Stimulated activated CD8-positive, alpha-beta memory T cell treated with anti-CD3 and anti-CD28 coated beads, Interleukin-12 subunit alpha, Interleukin-12 subunit beta, amount 100 ng/mL, for 4 hours (primary cell): ENCODE measurements around the gene ANO9.

Experiments
- DNase-seq: peaks from one replicate; pipeline ENCODE4 v3.0.0-alpha.2; 2020; ENCODE audit warnings: low read depth

ANO9 gene, protein sequence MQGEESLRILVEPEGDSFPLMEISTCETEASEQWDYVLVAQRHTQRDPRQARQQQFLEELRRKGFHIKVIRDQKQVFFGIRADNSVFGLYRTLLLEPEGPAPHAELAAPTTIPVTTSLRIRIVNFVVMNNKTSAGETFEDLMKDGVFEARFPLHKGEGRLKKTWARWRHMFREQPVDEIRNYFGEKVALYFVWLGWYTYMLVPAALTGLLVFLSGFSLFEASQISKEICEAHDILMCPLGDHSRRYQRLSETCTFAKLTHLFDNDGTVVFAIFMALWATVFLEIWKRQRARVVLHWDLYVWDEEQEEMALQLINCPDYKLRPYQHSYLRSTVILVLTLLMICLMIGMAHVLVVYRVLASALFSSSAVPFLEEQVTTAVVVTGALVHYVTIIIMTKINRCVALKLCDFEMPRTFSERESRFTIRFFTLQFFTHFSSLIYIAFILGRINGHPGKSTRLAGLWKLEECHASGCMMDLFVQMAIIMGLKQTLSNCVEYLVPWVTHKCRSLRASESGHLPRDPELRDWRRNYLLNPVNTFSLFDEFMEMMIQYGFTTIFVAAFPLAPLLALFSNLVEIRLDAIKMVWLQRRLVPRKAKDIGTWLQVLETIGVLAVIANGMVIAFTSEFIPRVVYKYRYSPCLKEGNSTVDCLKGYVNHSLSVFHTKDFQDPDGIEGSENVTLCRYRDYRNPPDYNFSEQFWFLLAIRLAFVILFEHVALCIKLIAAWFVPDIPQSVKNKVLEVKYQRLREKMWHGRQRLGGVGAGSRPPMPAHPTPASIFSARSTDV

DNA sequence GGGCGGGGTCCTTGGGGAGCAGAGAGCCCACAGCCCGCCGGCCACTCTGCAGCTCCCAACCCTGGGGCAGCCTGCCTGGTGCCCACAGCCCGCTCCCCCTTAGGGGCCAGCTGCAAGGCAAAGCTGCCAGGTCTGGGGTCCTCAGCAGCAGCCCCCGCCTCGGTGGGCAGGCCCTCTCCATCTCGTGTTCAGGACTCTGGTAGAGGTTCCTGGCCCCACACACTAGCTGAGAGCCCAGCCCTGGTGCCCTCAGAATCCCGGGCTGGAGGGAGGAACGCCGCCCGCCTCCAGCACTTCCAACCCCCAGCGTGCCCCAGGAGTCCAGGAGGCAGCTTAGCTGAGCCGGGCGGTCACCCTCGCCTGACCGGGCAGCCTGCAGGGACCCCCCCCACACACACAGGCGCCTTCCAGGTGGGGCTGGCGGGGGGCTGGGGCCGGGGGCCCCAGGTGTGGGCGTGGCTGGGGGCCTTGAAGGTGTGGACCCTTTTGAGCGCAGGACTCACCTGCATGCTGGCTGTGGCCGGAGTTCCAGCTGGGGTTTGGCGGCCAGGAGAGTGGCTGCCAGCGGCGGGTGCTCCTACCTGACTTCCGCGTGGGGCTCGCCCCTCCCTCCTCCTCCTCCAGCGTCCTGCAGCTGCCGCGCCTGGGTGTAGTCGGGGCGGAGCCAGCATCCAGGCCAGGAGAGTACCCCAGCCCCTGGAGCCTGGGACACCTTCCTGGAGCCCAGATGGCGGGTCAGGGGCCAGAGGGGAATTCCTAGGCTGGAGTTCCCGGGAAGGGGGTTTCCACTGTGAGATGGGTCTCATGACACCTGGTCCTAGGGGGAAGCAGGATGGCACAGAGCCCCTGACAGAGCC, at the start of gene ANO9:
ANO9 (minus strand) TSS at position 594 of the 857 bp plus-strand sequence; CDS start at position 509, 85 bp downstream.
- DNase-seq: peak; percentile 32

DNA sequence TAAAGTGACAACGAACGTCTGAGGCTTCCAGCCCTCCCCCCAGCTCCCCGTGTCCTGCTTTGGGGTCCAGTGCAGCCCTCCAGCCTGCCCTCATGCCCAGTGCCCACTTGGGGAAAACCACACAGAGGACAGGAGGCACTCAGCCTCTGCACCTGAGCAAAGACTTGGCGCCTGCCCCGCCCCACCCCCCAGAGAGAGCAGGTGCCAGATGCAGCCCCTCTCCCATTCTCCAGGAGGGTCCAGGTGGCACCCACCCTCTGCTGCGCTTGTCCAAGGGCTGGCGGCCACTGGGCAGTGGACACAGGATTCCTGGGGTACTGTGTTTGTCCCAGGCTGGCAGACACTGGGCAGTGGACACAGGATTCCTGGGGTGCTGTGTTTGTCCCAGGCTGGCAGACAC, 49.5 kb upstream of the ANO9 start:
- DNase-seq: no peak

DNA sequence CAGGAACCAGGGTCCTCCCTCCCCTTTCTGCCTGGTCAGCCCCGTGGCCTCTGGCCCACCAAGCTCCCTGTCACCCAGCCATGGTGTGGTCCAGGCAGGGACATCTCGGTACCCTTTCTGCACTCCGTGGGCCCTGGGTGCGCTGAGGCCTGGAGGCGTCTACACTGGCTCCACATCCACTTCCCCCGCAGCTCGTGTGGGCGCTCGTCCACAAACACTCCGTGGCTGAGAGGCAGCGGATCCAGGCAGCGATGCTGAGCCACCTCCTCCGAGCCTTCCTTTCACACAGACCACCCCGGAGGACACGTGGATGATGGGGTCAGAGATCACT, 49.1 kb upstream of the ANO9 start:
- no peak for DNase-seq

DNA sequence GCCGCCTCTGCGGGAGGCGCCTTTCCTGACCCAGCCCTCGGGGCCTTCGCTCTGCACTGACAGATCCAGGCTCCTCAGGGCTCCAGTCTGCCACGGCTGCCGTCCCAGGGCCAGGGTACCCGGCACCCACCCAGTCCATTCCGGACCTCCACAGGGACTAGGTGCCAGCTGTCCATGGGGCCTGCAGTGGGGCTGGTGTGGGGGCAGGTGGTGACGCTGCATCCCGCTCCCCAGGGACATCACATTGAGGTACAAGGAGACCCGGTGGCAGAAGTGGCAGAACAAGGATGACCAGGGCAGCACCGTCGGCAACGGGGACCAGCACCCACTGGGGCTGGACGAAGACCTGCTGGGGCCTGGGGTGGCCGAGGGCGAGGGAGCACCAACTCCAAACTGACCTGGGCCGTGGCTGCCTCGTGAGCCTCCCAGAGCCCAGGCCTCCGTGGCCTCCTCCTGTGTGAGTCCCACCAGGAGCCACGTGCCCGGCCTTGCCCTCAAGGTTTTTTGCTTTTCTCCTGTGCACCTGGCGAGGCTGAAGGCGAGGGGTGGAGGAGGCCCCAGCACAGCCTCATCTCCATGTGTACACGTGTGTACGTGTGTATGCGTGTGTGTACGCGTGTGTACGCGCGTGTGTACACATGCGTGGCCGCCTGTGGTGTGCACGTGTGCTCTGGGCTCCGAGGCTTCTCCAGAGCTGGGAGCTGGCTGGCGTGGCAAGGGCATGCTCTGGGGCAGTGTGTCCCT, 48.5 kb upstream of the ANO9 start:
- DNase-seq: no peak

DNA sequence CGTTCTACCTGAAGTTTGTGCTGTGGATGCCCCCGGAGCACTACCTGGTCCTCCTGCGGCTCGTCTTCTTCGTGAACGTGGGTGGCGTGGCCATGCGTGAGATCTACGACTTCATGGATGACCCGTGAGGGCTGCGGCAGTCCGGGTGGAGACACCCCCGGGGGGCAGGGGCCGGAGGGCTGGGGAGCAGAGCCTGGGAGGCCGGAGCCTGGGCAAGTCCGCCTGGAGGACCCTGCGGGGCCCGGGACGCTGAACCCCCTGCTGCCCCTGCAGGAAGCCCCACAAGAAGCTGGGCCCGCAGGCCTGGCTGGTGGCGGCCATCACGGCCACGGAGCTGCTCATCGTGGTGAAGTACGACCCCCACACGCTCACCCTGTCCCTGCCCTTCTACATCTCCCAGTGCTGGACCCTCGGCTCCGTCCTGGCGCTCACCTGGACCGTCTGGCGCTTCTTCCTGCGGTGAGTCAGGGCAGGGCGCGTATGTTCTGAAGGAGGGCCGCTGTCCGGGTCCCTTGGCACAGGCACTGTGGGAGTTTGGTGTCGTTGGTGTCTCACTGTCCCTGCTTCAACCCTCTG, 47.9 kb upstream of the ANO9 start:
- no peak for DNase-seq

DNA sequence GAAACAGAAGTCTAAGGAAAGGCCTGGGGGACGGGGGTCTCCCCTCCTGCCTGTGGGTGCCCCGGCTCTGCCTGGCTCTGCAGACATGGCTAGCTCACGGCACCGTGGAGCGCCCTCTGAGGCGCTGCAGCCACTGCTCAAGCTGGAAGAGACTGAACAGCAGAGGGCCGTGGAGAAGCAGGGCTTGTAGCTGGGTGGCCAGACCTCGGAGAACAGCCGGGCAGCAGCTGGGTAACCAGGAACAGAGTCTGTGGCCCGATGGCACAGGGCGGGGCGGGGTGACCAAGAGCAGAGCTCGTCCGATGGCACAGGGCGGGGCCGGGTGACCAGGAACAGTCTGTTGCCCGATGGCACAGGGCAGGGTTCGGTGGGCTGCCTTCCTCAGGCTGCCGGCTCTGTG, 47.2 kb upstream of the ANO9 start:
- DNase-seq: no peak

DNA sequence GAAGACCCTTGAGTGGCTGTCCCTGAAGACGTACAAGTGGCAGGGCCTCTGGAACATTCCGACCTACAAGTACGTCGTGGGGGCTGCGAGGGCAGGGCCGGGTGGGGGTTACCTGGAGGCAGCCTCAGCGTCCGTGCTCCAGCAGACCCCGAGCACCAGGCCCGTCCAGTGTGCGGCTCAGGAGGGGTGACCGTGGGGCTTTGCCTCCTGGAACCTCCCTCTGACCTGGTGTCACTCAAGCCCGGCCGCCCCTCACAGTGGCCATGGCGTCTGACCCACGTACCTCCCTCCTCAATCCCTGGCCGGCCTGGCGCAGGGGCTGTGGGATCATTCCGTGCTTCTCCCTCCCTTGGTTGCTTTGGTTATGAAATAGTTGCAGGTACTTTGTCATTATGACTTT, 46.8 kb upstream of the ANO9 start:
- DNase-seq: no peak

DNA sequence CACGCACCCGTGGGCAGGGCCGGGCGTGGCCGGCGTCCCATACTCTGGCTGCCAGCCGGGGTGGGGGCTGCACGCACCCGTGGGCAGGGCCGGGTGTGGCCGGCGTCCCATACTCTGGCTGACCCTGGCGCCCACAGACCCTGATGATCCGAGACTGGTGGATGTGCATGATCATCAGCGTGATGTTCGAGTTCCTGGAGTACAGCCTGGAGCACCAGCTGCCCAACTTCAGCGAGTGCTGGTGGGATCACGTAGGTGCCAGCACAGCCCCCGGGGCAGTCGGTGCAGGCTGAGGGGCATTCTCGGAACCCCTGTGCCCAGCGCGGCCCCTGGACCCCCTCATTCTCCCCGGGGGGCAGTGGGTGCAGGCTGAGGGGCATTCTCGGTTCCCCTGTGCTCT, 46.3 kb upstream of the ANO9 start:
- DNase-seq: no peak

DNA sequence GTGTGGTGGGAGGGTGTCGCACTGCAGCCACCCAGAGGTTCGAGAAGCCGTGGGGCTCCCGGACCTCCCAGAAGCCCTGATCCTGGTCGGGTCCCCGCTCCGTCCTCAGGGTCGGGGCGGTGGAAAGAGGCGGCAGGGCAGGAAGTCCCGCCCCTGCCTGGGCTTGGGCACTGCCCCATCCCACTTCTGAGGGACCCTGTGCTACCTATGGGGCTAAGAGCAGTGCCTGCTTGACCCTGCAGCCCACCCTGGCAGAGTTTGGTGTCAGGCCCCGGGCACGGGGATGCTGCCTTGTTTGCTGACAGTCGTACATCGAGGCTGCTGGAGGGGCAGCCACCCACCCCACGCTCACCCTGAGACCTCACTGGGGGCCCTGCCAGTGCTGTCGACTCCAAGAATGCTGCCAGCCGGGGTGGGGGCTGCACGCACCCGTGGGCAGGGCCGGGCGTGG, 45.8 kb upstream of the ANO9 start:
- DNase-seq: no peak

DNA sequence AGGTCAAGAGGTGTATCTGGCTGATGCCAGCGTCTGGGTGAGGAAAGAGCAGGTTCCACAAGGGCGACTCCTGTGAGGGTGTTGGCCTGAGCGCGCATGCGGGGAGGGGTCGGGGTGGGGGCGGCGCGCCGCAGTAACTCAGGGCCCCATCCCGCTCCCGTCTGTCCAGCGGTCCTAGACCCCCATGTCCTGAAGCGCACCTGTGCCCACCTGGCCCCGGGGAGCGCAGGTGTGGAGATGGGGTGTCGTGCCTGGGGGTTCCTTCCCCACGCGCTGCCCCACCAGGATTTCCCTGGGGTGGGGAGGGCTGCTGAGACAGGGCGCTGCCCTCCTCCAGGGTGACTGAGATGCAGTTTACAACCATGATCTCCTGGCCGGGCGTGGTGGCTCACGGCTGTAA, 44.4 kb upstream of the ANO9 start:
- DNase-seq: no peak

DNA sequence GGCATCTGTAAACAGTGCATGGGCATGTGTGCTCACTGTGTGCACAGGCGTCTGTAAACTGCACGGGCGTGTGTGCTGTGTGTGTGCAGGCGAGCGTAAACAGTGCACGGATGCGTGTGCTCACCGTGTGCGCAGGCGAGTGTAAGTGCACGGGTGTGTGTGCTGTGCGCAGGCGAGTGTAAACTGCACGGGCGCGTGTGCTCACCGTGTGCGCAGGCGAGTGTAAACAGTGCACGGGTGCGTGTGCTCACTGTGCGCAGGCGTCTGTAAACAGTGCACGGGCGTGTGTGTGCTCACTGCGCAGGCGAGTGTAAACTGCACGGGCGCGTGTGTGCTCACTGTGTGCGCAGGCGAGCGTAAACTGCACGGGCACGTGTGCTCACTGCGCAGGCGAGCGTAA, 42.8 kb upstream of the ANO9 start:
- no peak for DNase-seq

DNA sequence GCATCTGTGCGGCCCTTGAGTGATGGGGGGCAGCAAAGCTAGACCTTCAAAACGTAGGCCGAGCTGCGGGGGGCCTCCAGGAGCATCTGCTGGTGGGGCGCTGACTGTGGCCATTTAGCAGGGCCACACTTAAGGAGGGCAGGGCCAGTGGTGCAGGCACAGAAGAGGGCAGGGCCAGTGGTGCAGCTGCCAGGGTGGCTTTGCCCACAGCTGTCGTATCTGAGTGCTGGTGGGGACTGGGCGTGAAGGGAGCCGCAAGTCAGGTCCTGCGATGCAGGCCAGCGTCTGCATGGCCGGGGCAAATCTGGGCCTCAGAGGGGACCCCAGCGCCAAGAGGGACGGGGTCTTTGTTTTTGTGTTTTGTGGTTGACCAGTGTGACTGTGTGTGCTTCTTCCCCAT, 37.5 kb upstream of the ANO9 start:
- no peak for DNase-seq

DNA sequence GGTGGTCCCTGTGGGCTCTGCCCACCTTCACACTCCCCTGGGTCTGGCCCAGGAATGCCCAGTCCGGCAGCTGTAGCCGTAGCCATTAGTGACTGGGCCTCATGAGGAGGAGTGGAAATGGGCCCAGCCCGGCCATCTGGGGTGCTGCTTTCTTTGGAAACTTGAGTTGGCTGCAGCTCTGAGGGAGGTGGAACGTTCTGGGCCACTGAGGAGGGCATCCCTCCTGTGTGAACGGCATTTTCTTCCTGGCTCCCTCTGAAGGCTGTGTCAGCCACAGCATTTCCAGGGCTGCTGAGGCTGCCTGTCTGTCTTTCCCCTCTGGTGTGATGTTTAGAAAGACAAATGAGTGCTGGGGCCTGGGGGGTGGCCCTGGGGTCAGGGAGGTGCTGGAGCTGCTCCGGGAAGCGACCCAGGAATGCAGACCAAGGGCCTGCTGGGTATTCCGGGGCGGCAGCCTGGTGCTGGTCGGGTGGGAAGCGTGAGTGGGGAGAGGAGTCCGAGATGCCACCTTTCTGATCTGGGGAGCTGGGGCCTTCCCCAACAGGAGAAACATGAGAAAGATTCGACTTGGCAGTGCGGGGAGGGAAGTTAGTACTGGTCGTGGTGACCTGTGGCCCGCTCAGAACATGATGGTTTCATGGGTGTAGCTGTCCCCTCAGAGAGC, 35.4 kb upstream of the ANO9 start:
- no peak for DNase-seq

DNA sequence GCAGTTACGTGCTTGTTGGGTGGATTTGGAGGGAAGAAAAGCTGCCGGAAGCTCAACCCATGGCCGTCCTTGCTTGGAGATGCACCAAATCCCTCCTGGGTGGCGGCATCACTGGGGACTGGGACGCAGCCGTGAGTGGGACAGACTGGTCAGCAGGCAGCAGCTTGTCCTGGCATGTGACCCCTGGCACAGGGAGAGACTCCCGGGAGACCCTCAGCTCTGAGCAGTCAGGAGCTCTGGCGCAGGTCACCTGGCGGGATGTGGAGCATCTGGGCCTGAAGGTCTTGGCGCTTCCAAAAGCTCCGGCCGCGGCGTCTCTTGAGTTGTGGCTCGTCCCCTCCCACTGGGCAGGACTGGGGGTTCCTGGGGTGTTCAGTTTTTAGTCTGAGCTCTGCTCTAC, 34.6 kb upstream of the ANO9 start:
- no peak for DNase-seq

DNA sequence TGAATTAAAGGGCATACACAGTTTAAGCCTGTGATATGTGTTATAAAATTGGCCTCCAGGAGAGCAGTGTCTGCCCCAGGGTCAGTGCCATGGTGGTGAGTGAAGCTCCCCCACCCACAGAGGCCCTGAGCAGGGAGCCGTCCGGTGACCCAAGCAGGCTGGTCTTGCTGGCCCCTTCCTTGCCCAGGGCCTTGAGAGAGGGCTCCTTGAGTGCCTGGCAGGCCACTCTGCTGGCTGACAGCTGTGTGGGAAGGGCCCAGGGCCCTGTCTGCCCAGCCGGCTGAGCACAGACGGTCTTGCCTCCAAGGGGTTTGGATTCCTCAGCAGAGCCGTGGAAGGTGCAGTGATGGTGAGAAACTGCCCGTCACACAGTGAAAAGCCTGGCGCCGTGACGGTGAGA, 34.1 kb upstream of the ANO9 start:
- no peak for DNase-seq

DNA sequence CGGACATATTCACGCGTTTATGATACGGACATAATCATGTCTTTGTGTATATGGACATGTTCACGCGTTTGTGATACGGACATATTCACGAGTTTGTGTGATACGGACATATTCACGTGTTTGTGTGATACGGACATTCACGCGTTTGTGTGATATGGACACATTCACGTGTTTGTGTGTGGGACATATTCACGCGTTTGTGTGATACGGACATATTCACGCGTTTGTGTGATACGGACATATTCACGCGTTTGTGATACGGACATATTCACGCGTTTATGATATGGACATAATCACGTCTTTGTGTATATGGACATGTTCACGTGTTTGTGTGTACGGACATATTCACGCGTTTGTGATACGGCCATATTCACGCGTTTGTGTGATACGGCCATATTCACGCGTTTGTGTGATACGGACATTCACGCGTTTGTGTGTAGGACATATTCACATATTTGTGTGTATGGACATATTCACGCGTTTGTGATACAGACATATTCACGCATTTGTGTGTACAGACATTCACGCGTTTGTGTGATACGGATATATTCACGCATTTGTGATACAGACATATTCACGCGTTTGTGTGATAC, 33.2 kb upstream of the ANO9 start:
- DNase-seq: no peak

DNA sequence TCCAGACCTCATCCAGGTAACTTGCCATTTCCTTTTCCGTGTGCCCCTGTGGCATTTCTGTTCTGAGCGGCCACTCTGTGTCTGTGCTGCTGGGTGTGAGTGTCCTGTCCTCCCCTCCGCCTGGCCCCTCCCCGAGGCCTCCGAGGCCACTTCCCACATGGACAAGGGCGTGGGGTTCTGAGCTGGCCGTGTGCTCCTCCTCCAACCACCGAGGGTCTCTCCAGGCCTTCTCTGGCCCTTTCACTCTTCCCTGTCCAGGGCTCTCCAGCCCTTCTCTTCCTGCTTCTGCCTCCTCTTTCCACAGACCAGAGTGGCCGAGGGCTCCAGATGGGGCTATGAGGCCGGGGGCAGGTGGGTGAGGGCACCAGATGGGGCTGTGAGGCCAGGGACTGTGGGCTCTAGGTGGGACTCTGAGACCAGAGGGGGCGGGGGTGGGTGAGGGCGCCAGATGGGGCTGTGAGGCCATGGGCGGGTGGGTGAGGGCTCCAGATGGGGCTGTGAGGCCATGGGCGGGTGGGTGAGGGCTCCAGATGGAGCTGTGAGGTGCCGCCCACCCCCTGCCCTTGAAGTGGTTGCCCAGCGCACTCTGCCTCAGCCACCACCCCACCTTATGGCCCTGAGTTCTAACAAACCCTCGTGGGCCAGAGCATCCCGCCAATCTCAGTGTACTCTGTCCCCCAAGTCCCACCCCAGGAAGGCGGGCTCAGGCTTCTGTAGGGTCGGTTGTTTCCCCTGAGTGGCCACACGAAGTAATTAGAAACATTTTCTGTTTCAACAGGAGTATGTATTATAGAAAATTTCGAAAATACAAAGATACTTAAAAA, 32.4 kb upstream of the ANO9 start:
- no peak for DNase-seq

DNA sequence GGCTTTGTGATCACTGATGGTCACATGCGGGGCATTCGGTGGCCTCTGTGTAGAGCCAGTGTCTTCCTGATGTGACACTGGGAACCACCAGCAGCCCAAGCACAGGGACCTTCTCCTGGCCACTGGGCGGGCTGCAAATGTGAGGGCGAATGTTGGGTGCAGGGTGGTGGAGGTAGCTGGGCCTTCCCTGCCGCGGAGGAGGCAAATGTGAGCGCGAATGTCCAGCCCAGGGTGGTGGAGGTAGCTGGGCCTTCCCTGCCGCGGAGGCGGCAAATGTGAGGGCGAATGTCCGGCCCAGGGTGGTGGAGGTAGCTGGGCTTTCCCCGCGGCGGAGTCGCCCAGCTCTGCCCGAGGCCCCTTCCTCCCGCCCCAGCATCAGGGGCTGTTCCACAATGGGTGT, 31.6 kb upstream of the ANO9 start:
- no peak for DNase-seq

DNA sequence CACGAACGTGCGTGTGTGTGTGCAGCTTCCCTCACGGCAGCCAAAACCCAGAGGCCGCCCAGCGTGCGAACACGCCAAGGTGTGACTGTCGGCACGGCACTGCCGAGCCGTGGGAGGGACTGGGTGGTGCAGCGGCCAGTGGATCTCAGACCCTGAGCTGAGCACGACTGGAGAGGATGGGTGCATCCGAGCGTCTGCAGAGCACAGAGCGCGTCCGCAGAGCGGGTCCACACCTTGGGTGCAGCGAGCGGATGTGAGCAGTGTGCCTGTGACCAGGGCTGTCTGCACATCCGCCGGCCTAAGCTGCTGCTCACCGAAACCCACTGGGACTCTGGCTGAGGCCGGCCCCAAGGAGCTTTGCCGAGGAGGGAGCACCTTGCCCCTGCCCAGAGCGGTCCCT, 31.0 kb upstream of the ANO9 start:
- DNase-seq: no peak

DNA sequence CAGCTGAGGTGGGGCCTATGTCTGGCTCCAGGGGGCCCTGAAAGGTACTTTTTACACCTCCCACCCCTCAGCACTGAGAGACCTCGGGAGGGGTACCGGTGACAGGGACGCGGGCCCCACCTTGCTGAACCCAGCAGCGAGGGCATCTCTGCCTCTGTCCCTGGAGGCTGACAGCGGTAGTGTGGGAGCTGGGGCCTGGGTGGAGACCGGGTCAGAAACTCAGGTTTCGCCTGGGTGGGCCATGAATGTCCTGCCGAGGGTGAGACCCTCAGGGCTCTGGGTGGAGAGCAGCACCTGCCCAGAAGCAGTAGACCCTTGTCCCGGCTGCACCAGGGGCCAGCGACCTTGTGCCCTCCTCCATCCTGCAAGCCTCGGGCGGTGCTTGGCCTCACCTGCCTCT, 30.5 kb upstream of the ANO9 start:
- no peak for DNase-seq
